Activated CD4-positive, alpha-beta T cell treated with anti-CD3 and anti-CD28 coated beads, Interleukin-2, amount 10 ng/mL, durations not matched to agents 24 days and 14 days (primary cell): ENCODE data around the gene ANKRD44. TPM values are rescaled to one million over a fixed set of nuclear protein-coding genes. Genes with fewer than 3 reads are reported as not detected.
A peak's percentile ranks its signal among the peaks of the same experiment; 100 is the strongest.

Source experiments
- DNase-seq: peaks from one replicate; pipeline ENCODE4 v3.0.0; 2022
- H3K27ac Mint-ChIP-seq: one replicate; pipeline ENCODE4 v1.8.0; 2022; ENCODE audit warnings: mild to moderate bottlenecking, mixed read lengths
- H3K27me3 Mint-ChIP-seq: one replicate; pipeline ENCODE4 v1.8.0; 2022; ENCODE audit warnings: mixed read lengths
- H3K36me3 Mint-ChIP-seq: one replicate; pipeline ENCODE4 v1.8.0; 2022; ENCODE audit warnings: low read depth, mild to moderate bottlenecking, mixed read lengths
- H3K4me1 Mint-ChIP-seq: one replicate; pipeline ENCODE4 v1.8.0; 2021; ENCODE audit warnings: mixed read lengths
- H3K4me3 Mint-ChIP-seq: one replicate; pipeline ENCODE4 v1.8.0; 2022; ENCODE audit warnings: mild to moderate bottlenecking, moderate library complexity, mixed read lengths
- H3K9me3 Mint-ChIP-seq: one replicate; pipeline ENCODE4 v1.8.0; 2021; ENCODE audit warnings: mixed read lengths
- intact Hi-C: fragments of 100-400 bp; cut with micrococcal nuclease; formaldehyde crosslinking; loops from one replicate; pipeline ENCODE4 v1.15.1; 2023
- total RNA-seq: library from RNA; stranded (reverse); gene quantifications from 2 replicates; pipeline ENCODE4 v1.2.3, GENCODE V29; 2022

The ANKRD44 gene
- total RNA-seq, 1 donor from 2014 or later: 147 TPM

- DNase-seq: peak; percentile 49
- Mint-ChIP-seq H3K36me3 (peaks cover 34% of the 10 kb centered on the region), H3K27me3 (no peaks in the 10 kb centered on the region), H3K27ac (no peak overlapping the region), H3K9me3 (no peaks in the 10 kb centered on the region), H3K4me3 (no peak overlapping the region), H3K4me1 (peaks cover 5% of the 10 kb centered on the region)
- intact Hi-C loops: no loop called here
Observed at GRCh38 chr2:197108758-197109157, 201.8 kb downstream of the ANKRD44 start.

- Mint-ChIP-seq H3K4me1 (peaks cover 4% of the 10 kb centered on the region), H3K27ac (peak overlapping the region; percentile 41), H3K9me3 (no peaks in the 10 kb centered on the region), H3K4me3 (no peak overlapping the region), H3K36me3 (peaks cover 35% of the 10 kb centered on the region), H3K27me3 (no peaks in the 10 kb centered on the region)
- DNase-seq: peak; percentile 47
- intact Hi-C loops: no loop called here
Observed at GRCh38 chr2:197107291-197108269, 203.0 kb downstream of the ANKRD44 start.

GRCh38 chr2:197103363-197103762, 207.2 kb downstream of the ANKRD44 start:
- no peaks in the 10 kb centered on the region for H3K9me3 Mint-ChIP-seq
- H3K4me3 Mint-ChIP-seq: no peak overlapping the region
- no peak overlapping the region for H3K27ac Mint-ChIP-seq
- no peaks in the 10 kb centered on the region for H3K27me3 Mint-ChIP-seq
- DNase-seq: peak; percentile 28
- peaks cover 49% of the 10 kb centered on the region for H3K36me3 Mint-ChIP-seq
- intact Hi-C loops: no loop called here
- H3K4me1 Mint-ChIP-seq: peaks cover 9% of the 10 kb centered on the region

GRCh38 chr2:197102231-197102630, 208.3 kb downstream of the ANKRD44 start:
- Mint-ChIP-seq H3K27me3 (no peaks in the 10 kb centered on the region), H3K4me1 (peaks cover 7% of the 10 kb centered on the region), H3K4me3 (no peak overlapping the region), H3K27ac (no peak overlapping the region), H3K36me3 (peaks cover 55% of the 10 kb centered on the region), H3K9me3 (no peaks in the 10 kb centered on the region)
- DNase-seq: peak; percentile 36
- intact Hi-C loops: no loop called here

GRCh38 chr2:197101519-197101918, 209.1 kb downstream of the ANKRD44 start:
- intact Hi-C loops: no loop called here
- H3K36me3 Mint-ChIP-seq: peaks cover 55% of the 10 kb centered on the region
- no peak overlapping the region for H3K4me3 Mint-ChIP-seq
- DNase-seq: no peak
- H3K27me3 Mint-ChIP-seq: no peaks in the 10 kb centered on the region
- peaks cover 7% of the 10 kb centered on the region for H3K4me1 Mint-ChIP-seq
- no peak overlapping the region for H3K27ac Mint-ChIP-seq
- no peaks in the 10 kb centered on the region for H3K9me3 Mint-ChIP-seq

- no peak overlapping the region for H3K4me3 Mint-ChIP-seq
- no peaks in the 10 kb centered on the region for H3K9me3 Mint-ChIP-seq
- H3K36me3 Mint-ChIP-seq: peaks cover 49% of the 10 kb centered on the region
- intact Hi-C loops: no loop called here
- H3K27me3 Mint-ChIP-seq: no peaks in the 10 kb centered on the region
- no peak overlapping the region for H3K27ac Mint-ChIP-seq
- DNase-seq: peak; percentile 47
- peaks cover 5% of the 10 kb centered on the region for H3K4me1 Mint-ChIP-seq
Observed at GRCh38 chr2:197097578-197098366, 212.8 kb downstream of the ANKRD44 start.

- DNase-seq: no peak
- H3K36me3 Mint-ChIP-seq: peaks cover 52% of the 10 kb centered on the region
- no peak overlapping the region for H3K27ac Mint-ChIP-seq
- no peaks in the 10 kb centered on the region for H3K27me3 Mint-ChIP-seq
- intact Hi-C loops: no loop called here
- H3K4me3 Mint-ChIP-seq: no peak overlapping the region
- no peaks in the 10 kb centered on the region for H3K4me1 Mint-ChIP-seq
- no peaks in the 10 kb centered on the region for H3K9me3 Mint-ChIP-seq
Observed at GRCh38 chr2:197096649-197097048, 213.9 kb downstream of the ANKRD44 start.

- peaks cover 51% of the 10 kb centered on the region for H3K36me3 Mint-ChIP-seq
- no peaks in the 10 kb centered on the region for H3K27me3 Mint-ChIP-seq
- no peak for DNase-seq
- H3K27ac Mint-ChIP-seq: no peak overlapping the region
- no peaks in the 10 kb centered on the region for H3K9me3 Mint-ChIP-seq
- no peak overlapping the region for H3K4me3 Mint-ChIP-seq
- intact Hi-C loops: no loop called here
- H3K4me1 Mint-ChIP-seq: peaks cover 4% of the 10 kb centered on the region
Observed at GRCh38 chr2:197092431-197092830, 218.1 kb downstream of the ANKRD44 start.

- peaks cover 5% of the 10 kb centered on the region for H3K4me1 Mint-ChIP-seq
- no peaks in the 10 kb centered on the region for H3K9me3 Mint-ChIP-seq
- H3K27ac Mint-ChIP-seq: no peak overlapping the region
- H3K36me3 Mint-ChIP-seq: peaks cover 54% of the 10 kb centered on the region
- intact Hi-C loops: no loop called here
- no peaks in the 10 kb centered on the region for H3K27me3 Mint-ChIP-seq
- H3K4me3 Mint-ChIP-seq: no peak overlapping the region
- no peak for DNase-seq
Observed at GRCh38 chr2:197090742-197091367, 219.7 kb downstream of the ANKRD44 start.

- H3K27me3 Mint-ChIP-seq: no peaks in the 10 kb centered on the region
- H3K9me3 Mint-ChIP-seq: no peaks in the 10 kb centered on the region
- no peak overlapping the region for H3K4me3 Mint-ChIP-seq
- no peak overlapping the region for H3K27ac Mint-ChIP-seq
- no peak for DNase-seq
- intact Hi-C loops: no loop called here
- peaks cover 7% of the 10 kb centered on the region for H3K4me1 Mint-ChIP-seq
- H3K36me3 Mint-ChIP-seq: peaks cover 53% of the 10 kb centered on the region
Observed at GRCh38 chr2:197089655-197090054, 220.9 kb downstream of the ANKRD44 start.

GRCh38 chr2:197088694-197089093, 221.9 kb downstream of the ANKRD44 start:
- H3K4me1 Mint-ChIP-seq: peaks cover 8% of the 10 kb centered on the region
- DNase-seq: no peak
- peaks cover 60% of the 10 kb centered on the region for H3K36me3 Mint-ChIP-seq
- no peak overlapping the region for H3K4me3 Mint-ChIP-seq
- intact Hi-C loops: no loop called here
- H3K27ac Mint-ChIP-seq: no peak overlapping the region
- no peaks in the 10 kb centered on the region for H3K9me3 Mint-ChIP-seq
- no peaks in the 10 kb centered on the region for H3K27me3 Mint-ChIP-seq

- Mint-ChIP-seq H3K4me1 (peaks cover 11% of the 10 kb centered on the region), H3K9me3 (no peaks in the 10 kb centered on the region), H3K27ac (no peak overlapping the region), H3K27me3 (no peaks in the 10 kb centered on the region), H3K36me3 (peaks cover 66% of the 10 kb centered on the region), H3K4me3 (no peak overlapping the region)
- intact Hi-C loops: no loop called here
- no peak for DNase-seq
Observed at GRCh38 chr2:197086500-197086899, 224.1 kb downstream of the ANKRD44 start.

- H3K4me3 Mint-ChIP-seq: no peak overlapping the region
- H3K4me1 Mint-ChIP-seq: peaks cover 11% of the 10 kb centered on the region
- no peaks in the 10 kb centered on the region for H3K9me3 Mint-ChIP-seq
- no peaks in the 10 kb centered on the region for H3K27me3 Mint-ChIP-seq
- intact Hi-C loops: no loop called here
- DNase-seq: no peak
- peaks cover 67% of the 10 kb centered on the region for H3K36me3 Mint-ChIP-seq
- no peak overlapping the region for H3K27ac Mint-ChIP-seq
Observed at GRCh38 chr2:197085665-197086064, 224.9 kb downstream of the ANKRD44 start.

GRCh38 chr2:197081294-197081693, 229.3 kb downstream of the ANKRD44 start:
- intact Hi-C loops: no loop called here
- Mint-ChIP-seq H3K9me3 (peaks cover 12% of the 10 kb centered on the region), H3K4me1 (peaks cover 6% of the 10 kb centered on the region), H3K4me3 (no peak overlapping the region), H3K36me3 (peaks cover 79% of the 10 kb centered on the region), H3K27me3 (no peaks in the 10 kb centered on the region), H3K27ac (no peak overlapping the region)
- no peak for DNase-seq
